Measurements from ENCODE around the gene SARM1. TPM values are rescaled to one million over a fixed set of nuclear protein-coding genes. Genes with fewer than 3 reads are reported as not detected.

SARM1 gene
- total RNA-seq, 1 experiment from 2014 or later: 5.1 TPM

DNA sequence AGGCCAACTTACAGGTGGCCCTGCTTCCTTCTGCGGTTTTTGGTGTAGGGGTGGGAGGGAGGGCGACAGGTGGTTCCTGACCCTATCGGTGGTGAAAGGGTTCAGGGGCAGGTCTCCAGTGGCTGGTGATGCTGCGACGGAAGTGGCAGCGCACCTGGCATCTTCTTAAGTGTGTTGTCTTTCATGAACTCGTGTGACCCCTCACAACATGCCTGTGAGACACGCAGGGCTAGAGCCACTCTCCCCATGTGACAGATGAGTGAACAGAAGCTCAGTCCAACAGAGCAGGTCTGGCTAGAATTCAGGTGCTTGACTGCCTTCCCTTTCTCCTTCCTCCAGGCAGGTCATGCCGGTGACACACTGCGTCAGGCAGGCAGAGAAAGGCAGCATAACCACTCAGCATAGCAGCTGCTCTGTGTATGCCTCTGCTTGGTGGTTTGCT, 28.0 kb upstream of the SARM1 start:
- Histone ChIP-seq H3K79me1 (ENCODE audit: insufficient read depth, low read depth, low read length, poor library complexity, severe bottlenecking) (no peaks in the 10 kb centered on the region), H4K20me1 (ENCODE audit: control insufficient read depth, insufficient read depth, insufficient read length) (no peaks in the 10 kb centered on the region), H2BK15ac (ENCODE audit: low read depth, low read length) (no peak overlapping the region), H4K91ac (ENCODE audit: insufficient read length, low read depth, low read length) (no peak overlapping the region), H3K27ac (ENCODE audit: insufficient read length, low read depth, low read length) (no peak overlapping the region), H2BK120ac (ENCODE audit: low read depth, low read length, poor library complexity, severe bottlenecking) (no peak overlapping the region), H3K56ac (ENCODE audit: insufficient read length, low read depth, low read length) (no peak overlapping the region), H3K9ac (ENCODE audit: extremely low read depth, insufficient read length, low read length) (no peak overlapping the region), H2AK5ac (ENCODE audit: insufficient read length, low read length) (no peak overlapping the region), H3K4me1 (ENCODE audit: insufficient read depth, low read length) (no peaks in the 10 kb centered on the region), H2BK5ac (ENCODE audit: insufficient read length, low read length) (no peak overlapping the region), H3K27me3 (ENCODE audit: insufficient read depth, low read length) (no peaks in the 10 kb centered on the region), H3T11ph (ENCODE audit: low read length) (no peak overlapping the region), H3K4me2 (ENCODE audit: insufficient read depth, insufficient read length, low read length) (no peak overlapping the region), H2AFZ (ENCODE audit: low read length) (no peak overlapping the region), H3K23ac (ENCODE audit: insufficient read length, low read depth, low read length) (no peak overlapping the region), H2BK20ac (ENCODE audit: low read depth, low read length, poor library complexity, severe bottlenecking) (no peak overlapping the region), H2BK12ac (ENCODE audit: insufficient read length, low read depth, low read length) (no peak overlapping the region), H3K23me2 (ENCODE audit: insufficient read length, low read depth, low read length, poor library complexity, severe bottlenecking) (no peaks in the 10 kb centered on the region), H3K4ac (ENCODE audit: low read depth, low read length) (no peak overlapping the region), H3K79me2 (ENCODE audit: insufficient read depth, low read length) (no peaks in the 10 kb centered on the region), H4K8ac (replicated peaks; ENCODE audit: insufficient read length, low read depth, low read length) (no peak overlapping the region), H3K18ac (ENCODE audit: insufficient read length, low read depth, low read length) (no peak overlapping the region), H3K14ac (ENCODE audit: insufficient read depth, low read length) (no peak overlapping the region), H4K5ac (ENCODE audit: insufficient read length, low read depth, low read length) (no peak overlapping the region), H3K9me3 (ENCODE audit: control insufficient read depth, low read depth, low read length) (no peaks in the 10 kb centered on the region)
- Mint-ChIP-seq H3K9me3 (no peaks in the 10 kb centered on the region), H3K36me3 (ENCODE audit: insufficient read depth in 1 of 3, low read depth in 3 of 3) (peaks cover 18 to 74% (median 64%) of the 10 kb centered on the region in 3 experiments; a peak in 6 of 7 replicates), H3K4me1 (peaks cover 16 to 17% of the 10 kb centered on the region in 2 experiments), H3K27ac (no peak overlapping the region), H3K4me3 (no peak overlapping the region), H3K27me3 (ENCODE audit: low read depth) (no peaks in the 10 kb centered on the region)
- no CpG with 5 or more reads among the region's 10 CpGs for WGBS (ENCODE audit: extremely low coverage, insufficient read length, low lambda C conversion rate)
- DNase-seq: no peak
- TF ChIP-seq, protein P1, sequence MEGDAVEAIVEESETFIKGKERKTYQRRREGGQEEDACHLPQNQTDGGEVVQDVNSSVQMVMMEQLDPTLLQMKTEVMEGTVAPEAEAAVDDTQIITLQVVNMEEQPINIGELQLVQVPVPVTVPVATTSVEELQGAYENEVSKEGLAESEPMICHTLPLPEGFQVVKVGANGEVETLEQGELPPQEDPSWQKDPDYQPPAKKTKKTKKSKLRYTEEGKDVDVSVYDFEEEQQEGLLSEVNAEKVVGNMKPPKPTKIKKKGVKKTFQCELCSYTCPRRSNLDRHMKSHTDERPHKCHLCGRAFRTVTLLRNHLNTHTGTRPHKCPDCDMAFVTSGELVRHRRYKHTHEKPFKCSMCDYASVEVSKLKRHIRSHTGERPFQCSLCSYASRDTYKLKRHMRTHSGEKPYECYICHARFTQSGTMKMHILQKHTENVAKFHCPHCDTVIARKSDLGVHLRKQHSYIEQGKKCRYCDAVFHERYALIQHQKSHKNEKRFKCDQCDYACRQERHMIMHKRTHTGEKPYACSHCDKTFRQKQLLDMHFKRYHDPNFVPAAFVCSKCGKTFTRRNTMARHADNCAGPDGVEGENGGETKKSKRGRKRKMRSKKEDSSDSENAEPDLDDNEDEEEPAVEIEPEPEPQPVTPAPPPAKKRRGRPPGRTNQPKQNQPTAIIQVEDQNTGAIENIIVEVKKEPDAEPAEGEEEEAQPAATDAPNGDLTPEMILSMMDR (conservative IDR thresholded peaks at IDR 0.05): no peak

Data from H9 (cell line).